ENCODE results near the gene FREM2.
A peak's percentile ranks its signal among the peaks of the same experiment; 100 is the strongest.

DNA sequence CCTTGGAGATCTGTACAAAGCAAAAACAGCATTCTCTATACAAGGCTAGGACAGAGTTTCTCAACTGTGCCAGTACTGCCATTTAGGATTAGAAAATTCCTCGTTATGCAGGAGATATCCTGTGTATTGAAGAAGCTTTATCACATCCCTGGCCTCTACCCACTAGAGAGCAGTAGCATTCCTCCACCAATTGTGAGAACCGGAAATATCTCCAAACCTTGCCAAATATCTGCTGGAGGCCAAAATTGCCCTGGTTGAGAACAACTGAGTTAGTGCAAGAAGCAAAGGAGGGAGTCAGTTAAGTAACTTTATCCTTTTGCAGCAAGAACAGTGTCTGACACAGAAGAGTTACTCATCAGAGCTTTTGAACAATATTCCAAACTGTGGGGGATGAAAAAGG, 16.2 kb upstream of the FREM2 start:
- TF ChIP-seq, protein P1, sequence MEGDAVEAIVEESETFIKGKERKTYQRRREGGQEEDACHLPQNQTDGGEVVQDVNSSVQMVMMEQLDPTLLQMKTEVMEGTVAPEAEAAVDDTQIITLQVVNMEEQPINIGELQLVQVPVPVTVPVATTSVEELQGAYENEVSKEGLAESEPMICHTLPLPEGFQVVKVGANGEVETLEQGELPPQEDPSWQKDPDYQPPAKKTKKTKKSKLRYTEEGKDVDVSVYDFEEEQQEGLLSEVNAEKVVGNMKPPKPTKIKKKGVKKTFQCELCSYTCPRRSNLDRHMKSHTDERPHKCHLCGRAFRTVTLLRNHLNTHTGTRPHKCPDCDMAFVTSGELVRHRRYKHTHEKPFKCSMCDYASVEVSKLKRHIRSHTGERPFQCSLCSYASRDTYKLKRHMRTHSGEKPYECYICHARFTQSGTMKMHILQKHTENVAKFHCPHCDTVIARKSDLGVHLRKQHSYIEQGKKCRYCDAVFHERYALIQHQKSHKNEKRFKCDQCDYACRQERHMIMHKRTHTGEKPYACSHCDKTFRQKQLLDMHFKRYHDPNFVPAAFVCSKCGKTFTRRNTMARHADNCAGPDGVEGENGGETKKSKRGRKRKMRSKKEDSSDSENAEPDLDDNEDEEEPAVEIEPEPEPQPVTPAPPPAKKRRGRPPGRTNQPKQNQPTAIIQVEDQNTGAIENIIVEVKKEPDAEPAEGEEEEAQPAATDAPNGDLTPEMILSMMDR (IDR thresholded peaks at IDR 0.05): peak in 2 of 4 donors; percentile 7 to 18
- TF ChIP-seq POLR2A (IDR thresholded peaks at IDR 0.05): no peak
